Neuronal stem cell (in vitro differentiated cells): Measurements from ENCODE around the gene CLTA.
"Not testable (repeated sequence)": the region's sequence is repeated elsewhere in the genome, so short reads cannot be mapped to it uniquely, and the experiment has no call there.

Experiments
- DNase-seq: peaks from one replicate; pipeline ENCODE4 v3.0.0-alpha.2; 2013; ENCODE audit warnings: low spot score
- H2AFZ ChIP-seq: one replicate; pipeline ENCODE4 v1.6.1; 2013; ENCODE audit warnings: mild to moderate bottlenecking, low read length, inconsistent platforms
- H2AK5ac ChIP-seq: 2 replicates; pipeline ENCODE4 v1.6.1; 2013; ENCODE audit warnings: low read depth, mild to moderate bottlenecking, inconsistent platforms, low read length, moderate library complexity, mixed read lengths
- H2BK120ac ChIP-seq: 2 replicates; pipeline ENCODE4 v1.6.1; 2013; ENCODE audit warnings: low read depth, mild to moderate bottlenecking, inconsistent platforms, low read length, moderate library complexity, mixed read lengths
- H2BK12ac ChIP-seq: one replicate; pipeline ENCODE4 v1.6.1; 2013; ENCODE audit warnings: low read length, inconsistent platforms
- H2BK15ac ChIP-seq: 2 replicates; pipeline ENCODE4 v1.6.1; 2013; ENCODE audit warnings: mild to moderate bottlenecking, low read length, inconsistent platforms, mixed read lengths
- H2BK5ac ChIP-seq: one replicate; pipeline ENCODE4 v1.6.1; 2013; ENCODE audit warnings: inconsistent platforms, mild to moderate bottlenecking, low read length, moderate library complexity
- H3K14ac ChIP-seq: one replicate; pipeline ENCODE4 v1.6.1; 2013; ENCODE audit warnings: low read length, inconsistent platforms
- H3K18ac ChIP-seq: 2 replicates; pipeline ENCODE4 v1.6.1; 2013; ENCODE audit warnings: low read length, inconsistent platforms
- H3K23ac ChIP-seq: 2 replicates; pipeline ENCODE4 v1.6.1; 2013; ENCODE audit warnings: low read depth, mild to moderate bottlenecking, mixed read lengths, low read length, inconsistent platforms; ENCODE audit not compliant: poor library complexity
- H3K27ac ChIP-seq: replicated peaks from 3 replicates; pipeline ENCODE4 v1.5.1; 2013; ENCODE audit warnings: low read length, inconsistent platforms
- H3K27me3 ChIP-seq, 3 experiments: 2 replicates each; pipeline ENCODE4 v1.6.1; 2013; ENCODE audit warnings: low read length in 3 of 3, mild to moderate bottlenecking in 2 of 3, inconsistent platforms in 1 of 3, low read depth in 1 of 3, mixed read lengths in 1 of 3, moderate library complexity in 1 of 3; ENCODE audit not compliant: control insufficient read depth in 3 of 3, insufficient read depth in 3 of 3
- H3K36me3 ChIP-seq, 2 donors: replicated peaks in 1 of 2; 2 replicates each; pipeline ENCODE4 v1.6.1; 2013; ENCODE audit warnings: low read length in 2 of 2; ENCODE audit not compliant: control insufficient read depth in 2 of 2, insufficient read depth in 2 of 2
- H3K4ac ChIP-seq: 2 replicates; pipeline ENCODE4 v1.6.1; 2013; ENCODE audit warnings: inconsistent platforms, mild to moderate bottlenecking, low read length, moderate library complexity
- H3K4me1 ChIP-seq, 2 donors: 1 replicate in 1 of 2; 2 replicates in 1 of 2; pipeline ENCODE4 v1.6.1; 2013; ENCODE audit warnings: low read length in 2 of 2, low read depth in 1 of 2; ENCODE audit not compliant: control insufficient read depth in 2 of 2, insufficient read depth in 1 of 2
- H3K4me2 ChIP-seq: one replicate; pipeline ENCODE4 v1.6.1; 2013; ENCODE audit warnings: mild to moderate bottlenecking, low read length, inconsistent platforms; ENCODE audit not compliant: insufficient read depth, poor library complexity, severe bottlenecking
- H3K4me3 ChIP-seq, 2 donors: 2 replicates each; pipeline ENCODE4 v1.5.1; 2013; ENCODE audit warnings: low read length in 2 of 2, mild to moderate bottlenecking in 2 of 2, inconsistent platforms in 1 of 2, moderate library complexity in 1 of 2
- H3K79me1 ChIP-seq: one replicate; pipeline ENCODE4 v1.6.1; 2013; ENCODE audit warnings: low read depth, mild to moderate bottlenecking, inconsistent platforms, low read length, moderate library complexity
- H3K9ac ChIP-seq: one replicate; pipeline ENCODE4 v1.6.1; 2013; ENCODE audit warnings: mild to moderate bottlenecking, low read depth, low read length, inconsistent platforms; ENCODE audit not compliant: poor library complexity
- H3K9me3 ChIP-seq, 2 donors: replicated peaks in 1 of 2; 2 replicates each; pipeline versions ENCODE3 to v1.6.1; 2013; ENCODE audit warnings: low read length in 2 of 2, mild to moderate bottlenecking in 2 of 2, inconsistent platforms in 1 of 2, low read depth in 1 of 2, mixed read lengths in 1 of 2, moderate library complexity in 1 of 2; ENCODE audit not compliant: control insufficient read depth in 2 of 2, insufficient read depth in 1 of 2
- H4K8ac ChIP-seq: one replicate; pipeline ENCODE4 v1.6.1; 2013; ENCODE audit warnings: low read depth, mild to moderate bottlenecking, inconsistent platforms, low read length, moderate library complexity
- H4K91ac ChIP-seq: one replicate; pipeline ENCODE4 v1.6.1; 2013; ENCODE audit warnings: low read length, low read depth, mild to moderate bottlenecking, inconsistent platforms; ENCODE audit not compliant: poor library complexity
- WGBS, 2 donors: extraction: QIAGEN DNeasy Blood & Tissue Kit; methylation state at CpG; one replicate each; pipeline ENCODE4 v1.1.7; 2013; ENCODE audit warnings: missing lambda C conversion rate in 2 of 2, mixed read lengths in 1 of 2; ENCODE audit not compliant: insufficient read length in 2 of 2, insufficient replicate concordance in 1 of 2; ENCODE audit errors: extremely low coverage in 2 of 2; 5-methylcytosine and 5-hydroxymethylcytosine counted together

The CLTA gene

DNA sequence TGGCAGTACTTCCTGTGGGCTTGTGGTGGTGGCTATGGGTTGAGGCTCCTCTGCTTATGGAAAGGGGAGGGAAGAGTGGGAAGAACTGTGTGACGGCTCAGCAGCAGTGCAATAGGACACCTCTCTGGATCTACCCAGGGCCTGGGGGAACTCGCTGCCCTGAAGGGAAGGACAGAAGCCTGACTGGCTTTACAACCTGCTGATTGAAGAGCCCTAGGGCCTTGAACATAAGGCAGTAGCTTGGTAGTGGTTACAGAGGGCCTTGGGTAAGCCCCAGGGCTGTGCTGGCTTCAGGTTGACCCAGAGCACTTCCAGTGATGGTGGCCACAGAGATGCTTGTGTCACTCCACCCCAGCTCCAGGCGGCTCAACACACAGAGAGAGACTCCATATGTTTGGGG lies 16.0 kb upstream of the CLTA start:
- Histone ChIP-seq H3K9me3 (no peaks in the 10 kb centered on the region), H3K27ac (no peak overlapping the region), H3K18ac (no peak overlapping the region), H2BK120ac (no peak overlapping the region), H3K27me3 (peaks cover 0 to 19% (median 0%) of the 10 kb centered on the region in 3 experiments), H3K79me1 (no peaks in the 10 kb centered on the region), H3K4me3 (no peak overlapping the region), H3K4me1 (peaks cover 0 to 1% of the 10 kb centered on the region in 2 donors), H2AFZ (peak overlapping the region; percentile 45), H2BK12ac (no peak overlapping the region), H4K91ac (no peak overlapping the region), H4K8ac (peak overlapping the region; percentile 43), H3K14ac (no peak overlapping the region), H2AK5ac (no peak overlapping the region), H3K4me2 (no peak overlapping the region), H3K9ac (no peak overlapping the region), H3K36me3 (no peaks in the 10 kb centered on the region), H3K23ac (no peak overlapping the region), H3K4ac (no peak overlapping the region), H2BK15ac (no peak overlapping the region), H2BK5ac (no peak overlapping the region)
- WGBS, 2 donors, result no CpG with 5 or more reads among the region's 3 CpGs
- no peak for DNase-seq

DNA sequence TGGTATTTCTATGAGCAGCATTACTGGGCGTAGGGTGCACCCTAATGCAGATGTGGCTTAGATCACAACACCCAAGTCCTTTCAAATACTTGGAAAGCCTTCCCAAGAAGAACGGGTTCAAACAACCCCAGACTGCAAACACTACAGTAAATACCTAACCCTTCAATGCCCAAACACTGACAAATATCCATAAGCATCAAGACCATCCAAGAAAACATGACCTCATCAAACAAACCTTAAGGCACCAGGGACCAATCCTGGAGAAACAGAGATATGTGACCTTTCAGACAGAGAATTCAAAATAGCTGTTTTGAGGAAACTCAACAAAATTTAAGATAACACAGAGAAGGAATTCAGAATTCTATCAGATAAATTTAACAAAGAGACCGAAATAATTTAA lies 15.5 kb upstream of the CLTA start:
- not testable (repeated sequence) for DNase-seq, H3K23ac ChIP-seq, H2BK120ac ChIP-seq, H3K4me2 ChIP-seq, H4K91ac ChIP-seq, H2AFZ ChIP-seq, H2BK15ac ChIP-seq, H3K9ac ChIP-seq, H3K9me3 ChIP-seq, H3K4me1 ChIP-seq, H3K27ac ChIP-seq, H2AK5ac ChIP-seq, H3K36me3 ChIP-seq, H2BK5ac ChIP-seq, H3K18ac ChIP-seq, H2BK12ac ChIP-seq, H3K4ac ChIP-seq, H3K79me1 ChIP-seq, H3K14ac ChIP-seq, H3K4me3 ChIP-seq, H4K8ac ChIP-seq
- WGBS, 2 donors, result no CpG with 5 or more reads among the region's 3 CpGs
- peaks cover 0 to 16% (median 0%) of the 10 kb centered on the region in 3 experiments for H3K27me3 ChIP-seq

- not testable (repeated sequence) for H3K4ac ChIP-seq, H2BK12ac ChIP-seq, H3K23ac ChIP-seq, H2AK5ac ChIP-seq, H3K9me3 ChIP-seq, H3K36me3 ChIP-seq, H3K27ac ChIP-seq, H4K8ac ChIP-seq, H3K18ac ChIP-seq, H2BK15ac ChIP-seq, H3K4me3 ChIP-seq, H3K9ac ChIP-seq, H2BK5ac ChIP-seq, DNase-seq, H3K14ac ChIP-seq, H2BK120ac ChIP-seq, H3K27me3 ChIP-seq, H3K79me1 ChIP-seq, H4K91ac ChIP-seq, H3K4me1 ChIP-seq, H3K4me2 ChIP-seq, H2AFZ ChIP-seq
- WGBS, 2 donors, result no CpG with 5 or more reads among the region's 10 CpGs
Observed at GRCh38 chr9:36176496-36176895, 14.2 kb upstream of the CLTA start.

DNA sequence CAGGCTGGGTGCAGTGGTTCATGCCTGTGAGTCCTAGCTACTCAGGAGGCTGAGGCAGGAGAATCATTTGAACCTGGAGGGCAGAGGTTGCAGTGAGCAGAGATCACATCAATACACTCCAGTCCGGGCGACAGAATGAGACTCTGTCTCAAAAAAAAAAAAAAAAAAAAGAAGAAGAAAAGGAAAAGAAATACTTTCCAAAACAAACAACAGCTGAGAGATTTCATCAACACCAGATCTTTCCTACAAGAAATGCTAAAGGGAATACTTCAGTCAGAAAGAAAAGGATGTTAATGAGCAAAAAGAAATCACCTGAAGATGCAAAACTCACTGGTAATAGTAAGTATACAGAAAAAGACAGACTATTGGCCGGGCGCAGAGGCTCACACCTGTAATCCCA lies 13.2 kb upstream of the CLTA start:
- no peak overlapping the region for H2AK5ac ChIP-seq
- peaks cover 0 to 5% (median 0%) of the 10 kb centered on the region in 3 experiments for H3K27me3 ChIP-seq
- H3K18ac ChIP-seq, result no peak overlapping the region
- H2BK5ac ChIP-seq, result no peak overlapping the region
- no peak overlapping the region for H3K4me3 ChIP-seq
- H3K4ac ChIP-seq, result no peak overlapping the region
- no peak overlapping the region for H3K9ac ChIP-seq
- no peak overlapping the region for H2BK15ac ChIP-seq
- no peaks in the 10 kb centered on the region for H3K36me3 ChIP-seq
- H2AFZ ChIP-seq, result no peak overlapping the region
- H2BK120ac ChIP-seq, result no peak overlapping the region
- H4K8ac ChIP-seq, result no peak overlapping the region
- no peak for DNase-seq
- H3K14ac ChIP-seq, result no peak overlapping the region
- H2BK12ac ChIP-seq, result no peak overlapping the region
- no CpG with 5 or more reads among the region's 4 CpGs for WGBS, 2 donors
- H3K23ac ChIP-seq, result no peak overlapping the region
- H3K4me1 ChIP-seq, result peaks cover 0 to 1% of the 10 kb centered on the region in 2 donors
- H3K79me1 ChIP-seq, result no peaks in the 10 kb centered on the region
- no peak overlapping the region for H3K27ac ChIP-seq
- H3K4me2 ChIP-seq, result no peak overlapping the region
- H3K9me3 ChIP-seq, result no peaks in the 10 kb centered on the region
- no peak overlapping the region for H4K91ac ChIP-seq
